ENCODE data around the gene GDF10. TPM values are rescaled to one million over a fixed set of nuclear protein-coding genes. Genes with fewer than 3 reads are reported as not detected.

The GDF10 gene
- total RNA-seq, 2 experiments from 2014 or later = 4.1 TPM

DNA sequence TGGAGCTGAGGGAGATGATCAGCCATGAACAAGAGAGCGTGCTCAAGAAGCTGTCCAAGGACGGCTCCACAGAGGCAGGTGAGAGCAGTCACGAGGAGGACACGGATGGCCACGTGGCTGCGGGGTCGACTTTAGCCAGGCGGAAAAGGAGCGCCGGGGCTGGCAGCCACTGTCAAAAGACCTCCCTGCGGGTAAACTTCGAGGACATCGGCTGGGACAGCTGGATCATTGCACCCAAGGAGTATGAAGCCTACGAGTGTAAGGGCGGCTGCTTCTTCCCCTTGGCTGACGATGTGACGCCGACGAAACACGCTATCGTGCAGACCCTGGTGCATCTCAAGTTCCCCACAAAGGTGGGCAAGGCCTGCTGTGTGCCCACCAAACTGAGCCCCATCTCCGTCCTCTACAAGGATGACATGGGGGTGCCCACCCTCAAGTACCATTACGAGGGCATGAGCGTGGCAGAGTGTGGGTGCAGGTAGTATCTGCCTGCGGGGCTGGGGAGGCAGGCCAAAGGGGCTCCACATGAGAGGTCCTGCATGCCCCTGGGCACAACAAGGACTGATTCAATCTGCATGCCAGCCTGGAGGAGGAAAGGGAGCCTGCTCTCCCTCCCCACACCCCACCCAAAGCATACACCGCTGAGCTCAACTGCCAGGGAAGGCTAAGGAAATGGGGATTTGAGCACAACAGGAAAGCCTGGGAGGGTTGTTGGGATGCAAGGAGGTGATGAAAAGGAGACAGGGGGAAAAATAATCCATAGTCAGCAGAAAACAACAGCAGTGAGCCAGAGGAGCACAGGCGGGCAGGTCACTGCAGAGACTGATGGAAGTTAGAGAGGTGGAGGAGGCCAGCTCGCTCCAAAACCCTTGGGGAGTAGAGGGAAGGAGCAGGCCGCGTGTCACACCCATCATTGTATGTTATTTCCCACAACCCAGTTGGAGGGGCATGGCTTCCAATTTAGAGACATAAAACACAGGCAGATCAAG is 25.6 kb downstream of the GDF10 start:
- no peak for DNase-seq
- no peak overlapping the region for H3K27ac Mint-ChIP-seq
- H3K36me3 Mint-ChIP-seq = no peaks in the 10 kb centered on the region
- no peaks in the 10 kb centered on the region for H3K9me3 Mint-ChIP-seq
- H3K4me3 Mint-ChIP-seq = no peak overlapping the region
- no peaks in the 10 kb centered on the region for H3K27me3 Mint-ChIP-seq
- no peaks in the 10 kb centered on the region for H3K4me1 Mint-ChIP-seq

DNA sequence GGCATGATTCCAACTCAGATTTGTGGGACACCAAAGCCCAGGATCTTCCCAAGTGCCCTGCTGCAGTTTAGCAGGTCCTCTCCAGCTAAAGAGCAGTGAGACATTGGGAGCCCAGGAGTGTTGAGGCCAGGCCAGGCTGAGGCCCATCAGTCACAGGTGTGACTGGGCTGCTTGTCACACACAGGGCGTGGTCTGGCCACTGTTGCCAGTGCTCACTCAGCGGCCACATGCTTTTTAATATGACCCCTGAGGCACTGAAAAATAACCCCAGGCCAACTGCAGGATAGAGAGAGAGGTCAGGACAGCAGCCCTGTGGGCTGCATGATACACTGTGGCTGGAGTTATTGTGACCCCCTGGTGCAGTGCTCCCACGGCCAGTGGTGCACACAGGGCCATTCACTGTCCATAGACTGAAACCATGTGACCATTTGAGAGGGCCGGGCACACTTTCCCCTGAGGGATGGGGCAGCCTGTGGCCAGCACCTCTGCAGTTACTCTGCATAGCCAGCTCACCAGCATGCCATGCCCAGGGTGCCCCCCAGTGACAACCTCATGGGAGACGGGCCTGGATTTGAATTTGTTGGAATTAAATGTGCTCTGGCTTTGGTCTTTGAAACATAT is 26.4 kb downstream of the GDF10 start:
- Mint-ChIP-seq H3K36me3 (no peaks in the 10 kb centered on the region), H3K4me1 (no peaks in the 10 kb centered on the region), H3K27me3 (no peaks in the 10 kb centered on the region), H3K4me3 (no peak overlapping the region), H3K27ac (no peak overlapping the region), H3K9me3 (no peaks in the 10 kb centered on the region)
- no peak for DNase-seq

DNA sequence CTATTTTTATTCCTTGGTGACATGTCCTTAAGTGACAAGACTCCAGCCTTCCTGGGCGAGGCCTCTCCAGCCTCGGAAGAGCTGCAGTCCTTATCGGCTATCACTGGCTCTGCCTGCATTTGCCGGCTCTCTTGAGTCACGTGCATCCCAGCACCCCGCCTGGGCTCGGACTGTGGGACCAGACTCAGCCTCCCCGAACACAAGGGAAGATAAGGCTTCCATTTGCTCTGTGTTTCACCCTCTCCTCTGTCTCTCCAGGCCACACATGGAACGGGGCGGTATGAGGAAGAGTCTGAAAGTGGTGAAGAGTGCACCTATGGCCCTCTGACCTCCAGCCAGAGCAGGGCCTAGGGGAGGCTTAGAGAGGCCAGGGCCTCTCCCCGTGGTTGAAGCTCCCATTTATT is 26.9 kb downstream of the GDF10 start:
- Mint-ChIP-seq H3K4me1 (no peaks in the 10 kb centered on the region), H3K27ac (no peak overlapping the region), H3K36me3 (no peaks in the 10 kb centered on the region), H3K4me3 (no peak overlapping the region), H3K9me3 (no peaks in the 10 kb centered on the region), H3K27me3 (no peaks in the 10 kb centered on the region)
- no peak for DNase-seq

- no peak overlapping the region for H3K4me3 Mint-ChIP-seq
- no peaks in the 10 kb centered on the region for H3K4me1 Mint-ChIP-seq
- H3K27ac Mint-ChIP-seq = no peak overlapping the region
- no peak for DNase-seq
- H3K9me3 Mint-ChIP-seq = no peaks in the 10 kb centered on the region
- H3K36me3 Mint-ChIP-seq = no peaks in the 10 kb centered on the region
- H3K27me3 Mint-ChIP-seq = no peaks in the 10 kb centered on the region
These were observed 29.9 kb downstream of the GDF10 start for GRCh38 chr10:47329855-47330254.

- no peaks in the 10 kb centered on the region for H3K36me3 Mint-ChIP-seq
These were observed 30.4 kb downstream of the GDF10 start for GRCh38 chr10:47330366-47330765.

GRCh38 chr10:47330804-47331203 is 30.8 kb downstream of the GDF10 start:
- no peaks in the 10 kb centered on the region for H3K9me3 Mint-ChIP-seq
- no peak overlapping the region for H3K4me3 Mint-ChIP-seq
- H3K27me3 Mint-ChIP-seq = no peaks in the 10 kb centered on the region
- H3K27ac Mint-ChIP-seq = no peak overlapping the region
- H3K4me1 Mint-ChIP-seq = no peaks in the 10 kb centered on the region
- DNase-seq = no peak
- no peaks in the 10 kb centered on the region for H3K36me3 Mint-ChIP-seq

More at GRCh38 chr10:47330366-47330765, 30.4 kb downstream of the GDF10 start:
- no peak for DNase-seq
- H3K9me3 Mint-ChIP-seq = no peaks in the 10 kb centered on the region
- H3K4me3 Mint-ChIP-seq = no peak overlapping the region
- no peak overlapping the region for H3K27ac Mint-ChIP-seq
- H3K27me3 Mint-ChIP-seq = no peaks in the 10 kb centered on the region
- no peaks in the 10 kb centered on the region for H3K4me1 Mint-ChIP-seq

GRCh38 chr10:47331491-47331890 is 31.5 kb downstream of the GDF10 start:
- no peak overlapping the region for H3K27ac Mint-ChIP-seq
- no peaks in the 10 kb centered on the region for H3K4me1 Mint-ChIP-seq
- no peak for DNase-seq
- no peaks in the 10 kb centered on the region for H3K27me3 Mint-ChIP-seq
- no peak overlapping the region for H3K4me3 Mint-ChIP-seq
- H3K9me3 Mint-ChIP-seq = no peaks in the 10 kb centered on the region
- H3K36me3 Mint-ChIP-seq = no peaks in the 10 kb centered on the region

DNA sequence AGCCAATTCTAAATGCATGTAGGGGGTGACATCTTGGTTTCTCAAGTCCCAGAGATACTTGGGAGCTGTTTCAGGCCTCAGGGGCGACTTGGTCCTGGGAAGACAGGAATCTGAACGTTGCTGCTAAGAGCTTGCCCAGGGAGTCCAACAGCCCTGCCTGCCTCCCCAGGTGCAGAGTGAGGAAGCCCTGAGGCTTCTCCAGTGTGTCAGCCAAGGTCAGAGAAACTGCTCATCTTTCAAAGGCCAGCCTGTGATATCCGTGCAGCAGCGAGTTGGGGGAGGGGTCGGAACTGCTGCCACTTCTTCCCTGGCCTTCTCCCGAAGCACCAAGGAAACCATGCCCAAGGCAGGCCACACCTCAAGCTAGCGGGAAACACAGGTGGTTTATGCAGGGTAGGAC is 32.0 kb downstream of the GDF10 start:
- Mint-ChIP-seq H3K27me3 (no peaks in the 10 kb centered on the region), H3K36me3 (no peaks in the 10 kb centered on the region), H3K27ac (no peak overlapping the region), H3K9me3 (no peaks in the 10 kb centered on the region), H3K4me1 (no peaks in the 10 kb centered on the region), H3K4me3 (no peak overlapping the region)
- no peak for DNase-seq

DNA sequence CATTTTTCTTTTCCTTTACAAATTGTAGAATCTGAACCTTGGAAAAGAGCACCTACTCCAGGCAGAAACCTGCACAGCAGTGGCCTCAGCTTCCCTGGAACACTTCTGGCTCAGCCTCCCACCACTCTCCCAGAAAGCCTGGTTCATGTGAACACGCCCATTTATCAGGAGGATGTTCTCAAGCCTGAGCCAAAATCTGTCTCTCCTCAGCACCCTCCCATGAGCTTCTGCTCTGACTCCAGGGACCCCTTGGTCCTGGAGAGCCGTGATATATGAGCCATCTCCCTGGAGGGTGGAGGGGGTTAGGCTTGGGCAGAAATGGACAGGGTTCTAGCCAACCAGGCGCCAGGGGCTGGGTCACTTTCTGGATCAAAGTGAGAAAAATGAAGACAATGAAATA is 32.4 kb downstream of the GDF10 start:
- no peak for DNase-seq
- Mint-ChIP-seq H3K4me1 (no peaks in the 10 kb centered on the region), H3K27me3 (no peaks in the 10 kb centered on the region), H3K27ac (no peak overlapping the region), H3K9me3 (no peaks in the 10 kb centered on the region), H3K36me3 (no peaks in the 10 kb centered on the region), H3K4me3 (no peak overlapping the region)

DNA sequence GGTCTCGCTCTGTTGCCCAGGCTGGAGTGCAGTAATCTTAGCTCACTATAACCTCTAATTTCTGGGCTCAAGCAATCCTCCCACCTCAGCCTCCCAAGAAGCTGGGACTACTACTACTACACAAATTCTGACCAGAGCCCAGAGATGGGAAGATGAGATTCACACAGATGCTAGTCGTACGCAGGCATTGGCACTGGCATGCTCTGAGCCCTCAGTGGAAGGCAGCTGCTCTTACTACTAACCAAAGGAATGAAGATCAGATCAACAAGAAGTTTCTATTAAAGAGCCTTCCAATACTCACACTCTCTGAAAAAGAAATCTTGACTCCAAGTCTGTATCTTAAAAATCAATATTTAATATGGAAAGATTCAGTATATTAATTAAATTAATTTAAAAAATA is 32.9 kb downstream of the GDF10 start:
- Mint-ChIP-seq H3K4me3 (no peak overlapping the region), H3K4me1 (no peaks in the 10 kb centered on the region), H3K27me3 (no peaks in the 10 kb centered on the region), H3K27ac (no peak overlapping the region), H3K36me3 (no peaks in the 10 kb centered on the region), H3K9me3 (no peaks in the 10 kb centered on the region)
- no peak for DNase-seq

- no peak overlapping the region for H3K4me3 Mint-ChIP-seq
- no peaks in the 10 kb centered on the region for H3K9me3 Mint-ChIP-seq
- H3K27ac Mint-ChIP-seq = no peak overlapping the region
- H3K27me3 Mint-ChIP-seq = no peaks in the 10 kb centered on the region
- no peak for DNase-seq
- no peaks in the 10 kb centered on the region for H3K4me1 Mint-ChIP-seq
- no peaks in the 10 kb centered on the region for H3K36me3 Mint-ChIP-seq
These were observed 33.5 kb downstream of the GDF10 start for GRCh38 chr10:47333532-47333931.

- no peaks in the 10 kb centered on the region for H3K27me3 Mint-ChIP-seq
These were observed 34.7 kb downstream of the GDF10 start for GRCh38 chr10:47334466-47335295.

DNA sequence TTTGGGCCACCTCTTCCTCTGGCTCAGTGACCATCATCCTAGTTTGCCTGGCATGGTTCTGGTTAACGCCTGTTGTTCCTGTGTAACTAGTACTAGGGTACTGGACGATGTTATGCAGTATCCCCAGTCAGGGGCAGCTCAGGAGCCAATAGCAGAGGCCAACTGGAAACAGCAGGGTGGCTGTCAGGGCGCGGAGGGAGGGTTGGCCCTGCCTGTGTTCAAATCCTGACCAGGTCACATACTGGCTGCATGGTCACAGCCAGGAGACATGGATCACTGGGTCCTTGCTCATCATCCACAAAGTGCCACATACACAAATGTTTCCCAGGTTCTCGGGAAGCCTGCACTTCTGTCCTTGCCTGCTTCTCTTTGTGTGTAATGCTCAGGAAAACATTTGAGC is 35.9 kb downstream of the GDF10 start:
- Mint-ChIP-seq H3K27ac (no peak overlapping the region), H3K36me3 (no peaks in the 10 kb centered on the region), H3K4me3 (no peak overlapping the region), H3K27me3 (peaks cover 8% of the 10 kb centered on the region), H3K9me3 (no peaks in the 10 kb centered on the region), H3K4me1 (no peaks in the 10 kb centered on the region)
- DNase-seq = no peak

More at GRCh38 chr10:47334466-47335295, 34.7 kb downstream of the GDF10 start:
- DNase-seq = no peak
- H3K4me3 Mint-ChIP-seq = no peak overlapping the region
- H3K36me3 Mint-ChIP-seq = no peaks in the 10 kb centered on the region
- H3K4me1 Mint-ChIP-seq = no peaks in the 10 kb centered on the region
- H3K9me3 Mint-ChIP-seq = no peaks in the 10 kb centered on the region
- H3K27ac Mint-ChIP-seq = no peak overlapping the region

DNA sequence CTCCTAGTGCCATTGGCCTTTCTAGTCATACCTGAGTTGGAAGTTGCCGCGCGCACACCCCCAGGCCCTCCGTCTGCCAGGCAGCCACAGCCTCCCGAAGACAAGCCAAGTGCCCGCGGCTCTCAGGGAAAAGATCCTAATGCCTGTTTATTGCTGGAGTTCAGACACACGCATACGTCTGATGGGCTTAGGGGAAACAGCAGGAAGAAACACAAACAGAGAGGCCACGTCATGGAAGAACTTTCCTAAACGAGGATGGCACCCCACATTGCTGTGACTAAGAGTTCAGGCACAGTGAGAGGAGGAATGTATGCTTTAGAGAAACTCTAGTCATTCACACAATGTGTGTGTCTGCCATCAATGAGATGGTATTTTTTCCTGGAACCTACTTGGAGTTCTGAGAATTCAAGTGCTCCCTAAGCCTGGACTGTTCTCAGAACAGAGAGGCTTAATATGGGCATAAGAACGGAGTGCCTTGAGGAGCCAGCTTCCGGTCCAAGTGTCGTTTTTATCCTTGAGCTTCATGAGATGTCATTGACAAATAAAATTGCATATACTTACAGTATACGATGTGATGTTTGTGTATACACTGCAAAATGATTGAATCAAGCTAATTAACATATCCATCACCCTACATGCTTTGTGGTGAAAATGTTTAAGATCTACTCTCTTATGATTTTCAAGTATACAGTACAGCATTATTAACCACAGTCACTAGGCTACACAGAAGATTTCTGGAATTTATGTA is 36.6 kb downstream of the GDF10 start:
- DNase-seq = no peak
- Mint-ChIP-seq H3K36me3 (no peaks in the 10 kb centered on the region), H3K4me1 (no peaks in the 10 kb centered on the region), H3K27me3 (peaks cover 9% of the 10 kb centered on the region), H3K4me3 (no peak overlapping the region), H3K9me3 (no peaks in the 10 kb centered on the region), H3K27ac (no peak overlapping the region)

Data from activated naive CD8-positive, alpha-beta T cell treated with anti-CD3 and anti-CD28 coated beads for 36 hours (primary cell).